Choroid plexus epithelial cell (primary cell): ENCODE results near the gene TNPO3.

Experiments
- DNase-seq: peaks from one replicate; pipeline ENCODE4 v3.0.0-alpha.2; 2010; ENCODE audit warnings: low read depth
- H3K4me3 ChIP-seq: 2 replicates; pipeline ENCODE4 v1.5.1; 2011; ENCODE audit warnings: low read depth, mild to moderate bottlenecking, control low read depth, low read length, moderate library complexity
- CTCF ChIP-seq: conservative IDR thresholded peaks from 2 replicates; pipeline ENCODE4 v1.5.1; 2011; ENCODE audit warnings: low read depth, mild to moderate bottlenecking, control low read depth, inconsistent platforms, low read length, moderate library complexity

TNPO3 gene

GRCh38 chr7:128911423-128912031 lies 143.4 kb downstream of the TNPO3 start:
- TF ChIP-seq CTCF = no peak
- no peak overlapping the region for H3K4me3 ChIP-seq
- DNase-seq = no peak

- DNase-seq = no peak
- peak within 1 kb of the TSS; percentile 55 for H3K4me3 ChIP-seq
- TF ChIP-seq CTCF = no peak
These were observed 144.4 kb downstream of the TNPO3 start, which contains the start of gene KCP for GRCh38 chr7:128910569-128910945. KCP (minus strand) TSS chr7:128910709; CDS start chr7:128910676, 33 bp downstream.

- peak; percentile 67 for DNase-seq
- no peak for TF ChIP-seq CTCF
- peak overlapping the region; percentile 55 for H3K4me3 ChIP-seq
These were observed 145.0 kb downstream of the TNPO3 start for GRCh38 chr7:128909625-128910568.

- no peak for TF ChIP-seq CTCF
- peak overlapping the region; percentile 55 for H3K4me3 ChIP-seq
- DNase-seq = no peak
These were observed 145.9 kb downstream of the TNPO3 start for GRCh38 chr7:128908750-128909624.

GRCh38 chr7:128906766-128907559 lies 147.9 kb downstream of the TNPO3 start:
- no peak for DNase-seq
- no peak overlapping the region for H3K4me3 ChIP-seq
- no peak for TF ChIP-seq CTCF

- no peak for TF ChIP-seq CTCF
- DNase-seq = no peak
- H3K4me3 ChIP-seq = no peak overlapping the region
These were observed 148.7 kb downstream of the TNPO3 start for GRCh38 chr7:128906001-128906765.
